Prostate gland (tissue), 2 donors: ENCODE data around the gene ZMYM3.

Source experiments
- CTCF ChIP-seq, 4 experiments: fragments of 200-600 bp in 2 of 4; fragments of 450-650 bp in 2 of 4; sonication (generic) in 2 of 4; IDR thresholded peaks; 1 replicate in 3 of 4; 2 replicates in 1 of 4; pipeline ENCODE4 v1.5.1; 2016 to 2019; ENCODE audit warnings: antibody characterized with exemption in 4 of 4, mild to moderate bottlenecking in 2 of 4, moderate library complexity in 2 of 4
- POLR2A ChIP-seq: fragments of 450-650 bp; IDR thresholded peaks from one replicate; pipeline ENCODE4 v1.6.1; 2016; ENCODE audit warnings: antibody characterized with exemption, mild to moderate bottlenecking
- POLR2AphosphoS5 ChIP-seq: sonication (generic); formaldehyde crosslinking; IDR thresholded peaks from one replicate; pipeline ENCODE4 v1.6.1; 2017; ENCODE audit warnings: antibody characterized with exemption

GRCh38 chrX:71283403-71284143 lies 29.6 kb upstream of the ZMYM3 start, which contains the start of gene NONO:
- TF ChIP-seq CTCF (IDR thresholded peaks at IDR 0.05) (peak in 2 of 4 experiments; percentile 4 to 31), POLR2AphosphoS5 (peak; percentile 85), POLR2A (peak; percentile 74)
